GM19351 (cell line): ENCODE measurements around the gene CALR.
"Not testable (repeated sequence)": the region's sequence is repeated elsewhere in the genome, so short reads cannot be mapped to it uniquely, and the experiment has no call there.

Experiments used
- ATAC-seq: cut with Tn5 transposase; IDR thresholded peaks from one replicate; pipeline ENCODE4 v1.9.1; 2021; ENCODE audit warnings: mild to moderate bottlenecking, moderate library complexity; ENCODE audit not compliant: unreplicated experiment

The CALR gene

DNA sequence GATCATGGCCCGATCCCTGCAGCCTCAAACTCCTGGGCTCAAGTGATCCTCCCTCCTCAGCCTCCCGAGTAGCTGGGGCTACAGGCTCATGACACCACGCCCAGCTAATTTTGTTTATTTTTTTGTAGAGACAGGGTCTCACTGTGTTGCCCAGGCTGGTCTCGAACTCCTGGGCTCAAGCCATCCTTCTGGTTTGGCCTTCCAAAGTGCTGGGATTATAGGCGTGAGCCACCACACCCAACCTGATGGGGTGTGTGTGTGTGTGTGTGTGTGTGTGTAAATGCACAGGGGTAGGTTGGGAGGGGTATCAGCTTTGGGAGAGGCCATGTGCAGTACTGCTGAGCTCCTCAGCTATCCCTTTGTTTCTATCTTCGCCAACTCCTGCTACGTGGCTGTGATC is 37.7 kb downstream of the CALR start:
- ATAC-seq = not testable (repeated sequence)

DNA sequence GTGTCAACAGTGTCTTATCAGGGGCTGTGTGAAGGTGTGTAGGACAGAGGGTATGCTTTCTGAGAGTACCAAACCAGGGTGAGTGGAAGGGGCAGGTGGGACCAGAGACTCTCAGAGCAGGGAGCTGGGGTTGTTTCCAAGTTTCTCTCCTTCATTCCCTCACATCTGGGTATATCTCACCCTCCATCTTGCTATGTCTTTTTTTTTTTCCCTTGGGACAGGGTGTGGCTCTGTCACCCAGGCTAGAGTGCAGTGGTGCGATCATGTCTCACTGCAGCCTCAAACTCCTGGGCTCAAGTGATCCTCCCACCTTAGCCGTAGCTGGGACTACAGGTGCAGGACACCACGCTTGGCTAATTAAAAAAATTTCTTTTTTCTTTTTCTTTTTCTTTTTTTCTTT is 41.6 kb downstream of the CALR start:
- ATAC-seq = no peak

DNA sequence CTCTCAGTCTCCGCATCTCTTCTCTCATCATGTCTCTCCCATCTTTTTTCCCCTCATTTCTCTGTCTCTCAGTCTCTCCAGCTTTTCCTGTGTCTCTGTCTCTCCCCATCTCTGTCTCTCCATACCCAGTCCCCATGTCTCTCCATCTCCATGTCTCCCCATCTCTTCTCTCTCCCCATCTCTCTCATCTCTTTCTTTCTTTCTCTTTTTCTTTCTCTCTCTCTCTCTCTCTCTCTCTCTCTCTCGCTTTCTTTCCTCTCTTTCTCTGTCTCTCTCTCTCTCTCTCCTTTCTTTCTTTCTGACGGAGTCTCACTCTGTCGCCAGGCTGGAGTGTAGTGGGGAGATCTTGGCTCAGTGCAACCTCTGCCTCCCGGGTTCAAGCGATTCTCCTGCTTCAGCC is 44.2 kb downstream of the CALR start:
- ATAC-seq = no peak

DNA sequence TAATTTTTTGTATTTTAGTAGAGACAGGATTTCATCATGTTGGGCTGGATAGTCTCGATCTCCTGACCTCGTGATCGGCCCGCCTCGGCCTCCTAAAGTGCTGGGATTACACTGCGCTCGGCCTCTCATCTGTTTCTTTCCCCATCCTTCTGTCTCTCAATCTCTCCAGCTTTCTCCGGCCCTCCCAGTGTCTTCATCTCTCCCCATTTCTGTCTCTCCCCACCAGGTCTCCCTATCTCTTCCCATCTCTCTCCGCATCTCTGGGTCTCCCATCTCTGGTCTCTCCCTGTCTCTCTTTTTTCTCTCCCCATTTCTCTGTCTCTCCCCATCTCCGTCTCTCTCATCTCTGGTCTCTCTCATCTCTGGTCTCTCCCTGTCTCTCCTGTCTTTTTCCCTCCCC is 44.7 kb downstream of the CALR start:
- no peak for ATAC-seq

DNA sequence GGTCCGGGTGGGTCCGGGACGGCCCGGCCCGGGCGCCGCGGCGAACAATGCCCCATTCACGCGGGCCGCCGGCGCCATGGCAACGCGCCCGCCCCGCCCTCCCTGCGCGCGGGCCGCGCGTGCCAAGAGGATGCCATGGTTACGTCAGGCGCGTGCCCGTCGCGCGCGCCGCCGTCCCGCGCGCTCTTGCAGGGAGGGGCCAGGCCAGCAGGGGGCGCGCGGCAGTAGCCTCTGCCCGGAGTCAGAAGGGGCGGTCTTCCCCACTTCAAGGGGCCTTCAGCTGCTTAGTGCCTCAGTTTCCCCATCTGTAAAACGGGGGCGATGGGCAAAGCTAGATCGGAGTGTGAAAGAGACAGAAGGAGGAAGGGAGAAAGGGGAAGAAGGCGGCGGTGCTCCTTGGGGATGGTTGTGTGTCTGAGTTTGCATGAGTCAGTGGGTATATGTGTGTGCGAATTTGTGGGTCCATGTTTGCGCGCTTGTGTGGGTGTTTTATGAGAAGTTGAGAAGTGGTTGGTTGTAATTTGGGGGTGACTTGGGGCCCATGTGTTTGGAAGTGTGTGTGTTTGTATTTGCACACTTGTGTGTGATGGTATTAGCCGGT is 45.2 kb downstream of the CALR start:
- no peak for ATAC-seq

DNA sequence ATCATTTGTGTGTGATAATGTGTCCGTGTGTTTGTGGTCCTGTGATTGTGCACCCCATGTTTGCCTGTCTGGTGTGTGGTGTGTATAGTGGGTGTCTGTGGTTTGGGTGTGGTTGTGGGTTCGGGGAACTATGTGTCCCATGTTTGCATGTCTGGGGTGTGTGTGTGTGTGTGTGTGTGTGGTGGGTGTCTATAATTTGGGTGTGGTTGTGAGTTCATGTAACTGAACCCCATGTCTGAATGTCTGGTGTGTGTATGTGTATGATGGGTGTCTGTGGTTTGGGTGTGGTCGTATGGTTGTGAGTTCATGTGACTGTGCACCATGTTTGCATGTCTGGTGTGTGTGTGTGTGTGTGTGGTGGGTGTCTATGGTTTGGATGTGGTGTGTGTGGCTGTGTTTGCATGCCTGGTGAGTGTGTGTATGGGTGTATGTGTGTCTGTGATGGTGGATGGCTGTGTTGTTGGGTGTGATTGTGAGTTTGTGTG is 45.8 kb downstream of the CALR start:
- no peak for ATAC-seq

DNA sequence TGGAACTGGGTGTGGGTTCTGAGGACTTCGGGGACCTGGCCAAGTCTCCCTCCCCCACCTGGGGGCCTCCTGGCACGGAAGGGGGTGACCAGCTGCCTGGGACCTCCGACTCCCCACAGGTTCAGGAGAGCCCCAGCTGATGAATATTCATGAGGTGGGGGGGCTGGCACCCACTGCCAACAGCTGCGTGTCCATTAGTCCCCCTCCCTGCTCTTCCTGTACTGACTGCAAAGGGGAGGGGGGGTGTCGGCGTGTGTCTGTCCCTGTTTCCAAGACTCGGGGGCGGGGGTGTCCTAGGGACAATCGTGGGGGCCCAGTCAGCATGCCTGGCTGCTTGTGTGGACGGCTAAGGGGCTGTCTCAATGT is 46.3 kb downstream of the CALR start:
- no peak for ATAC-seq

DNA sequence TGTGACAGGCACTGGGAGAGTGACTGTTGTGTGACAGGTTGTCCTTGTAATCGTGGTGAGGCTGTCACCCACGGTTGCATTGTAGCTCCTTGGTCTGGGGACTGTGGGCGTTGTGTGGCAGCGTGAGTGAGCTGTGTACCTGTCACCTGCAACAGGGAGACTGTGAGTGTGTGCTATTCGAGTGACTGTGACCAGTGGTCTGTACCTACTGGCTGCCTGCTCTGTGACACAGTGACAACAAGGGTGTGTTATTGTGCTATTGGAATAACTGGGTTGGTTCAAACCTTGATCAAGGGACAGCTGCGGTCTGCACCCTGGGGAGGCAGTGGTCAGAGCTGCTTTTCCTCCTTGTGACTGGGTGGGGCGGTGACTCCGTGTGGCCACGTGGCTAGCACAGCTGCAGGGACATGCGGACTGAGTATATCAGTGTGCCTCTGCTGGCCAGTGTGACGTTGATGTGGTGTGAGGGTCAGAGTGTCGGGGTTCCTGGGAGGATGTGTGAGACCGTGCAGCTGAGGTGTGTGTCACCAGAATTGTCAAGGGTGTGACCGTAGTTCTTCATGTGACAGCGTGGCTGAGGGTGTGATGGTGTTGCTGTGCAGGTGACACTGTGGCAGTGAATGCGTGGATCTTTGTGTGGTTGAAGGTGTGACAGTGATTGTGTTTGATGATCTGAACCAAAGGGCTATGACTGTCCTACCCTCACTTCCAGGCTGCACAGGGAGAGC is 46.8 kb downstream of the CALR start:
- no peak for ATAC-seq

DNA sequence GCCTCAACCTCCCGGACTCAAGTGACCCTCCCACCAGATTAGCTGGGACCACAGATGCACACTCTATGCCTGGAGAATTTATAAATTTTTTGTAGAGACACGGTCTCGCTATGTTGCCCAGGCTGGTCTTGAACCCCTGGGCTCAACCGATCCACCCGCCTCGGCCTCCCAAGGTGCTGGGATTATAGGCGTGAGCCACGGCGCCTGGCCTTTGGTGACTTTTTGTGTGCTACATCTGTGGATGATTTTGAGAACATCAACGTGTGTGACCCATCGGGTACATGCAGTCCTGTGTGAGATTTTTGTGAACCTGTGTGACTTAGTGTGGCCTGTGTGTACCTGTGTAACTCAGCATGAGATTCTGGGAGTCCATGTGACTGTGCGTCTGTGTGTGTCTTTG is 48.3 kb downstream of the CALR start:
- no peak for ATAC-seq

DNA sequence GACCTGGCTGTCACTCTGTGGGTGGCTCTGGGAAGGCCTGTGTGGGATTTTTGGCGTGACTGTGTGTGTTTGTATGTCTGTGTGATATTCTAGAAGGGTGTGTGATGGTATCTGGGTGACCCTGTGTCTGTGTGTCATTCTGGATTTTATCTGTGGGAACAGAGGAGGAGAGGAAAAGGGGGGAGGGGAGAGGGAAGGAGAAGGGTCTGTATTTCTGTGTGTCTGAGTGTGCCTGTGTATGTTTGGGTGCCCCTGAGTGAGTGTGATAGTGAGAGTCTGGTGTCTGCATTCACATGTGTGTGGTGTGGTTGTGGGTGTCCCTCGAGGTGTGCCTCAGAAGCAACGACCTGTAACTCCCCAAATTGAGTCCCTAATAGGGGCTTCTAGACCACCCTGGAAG is 48.8 kb downstream of the CALR start:
- ATAC-seq = no peak

DNA sequence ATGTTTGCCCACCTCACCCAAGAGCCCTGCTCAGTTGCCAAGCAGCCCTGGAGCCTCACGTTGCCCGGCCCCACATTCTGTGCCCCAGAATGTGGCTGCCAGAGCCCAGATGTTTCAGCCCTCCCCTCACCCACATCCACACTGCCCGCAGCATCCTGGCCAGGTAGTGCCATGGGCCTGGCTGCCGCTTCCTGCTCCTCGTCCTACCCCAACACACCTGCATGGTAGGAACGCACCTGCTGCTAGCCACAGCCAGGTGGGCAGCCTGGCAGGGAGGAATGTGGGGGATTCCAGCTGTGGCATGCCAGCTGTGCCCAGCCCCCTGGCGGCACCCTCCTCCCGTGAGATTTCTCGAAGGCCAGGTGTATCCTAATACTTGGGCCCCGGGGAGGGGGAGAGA is 49.4 kb downstream of the CALR start:
- ATAC-seq = no peak

DNA sequence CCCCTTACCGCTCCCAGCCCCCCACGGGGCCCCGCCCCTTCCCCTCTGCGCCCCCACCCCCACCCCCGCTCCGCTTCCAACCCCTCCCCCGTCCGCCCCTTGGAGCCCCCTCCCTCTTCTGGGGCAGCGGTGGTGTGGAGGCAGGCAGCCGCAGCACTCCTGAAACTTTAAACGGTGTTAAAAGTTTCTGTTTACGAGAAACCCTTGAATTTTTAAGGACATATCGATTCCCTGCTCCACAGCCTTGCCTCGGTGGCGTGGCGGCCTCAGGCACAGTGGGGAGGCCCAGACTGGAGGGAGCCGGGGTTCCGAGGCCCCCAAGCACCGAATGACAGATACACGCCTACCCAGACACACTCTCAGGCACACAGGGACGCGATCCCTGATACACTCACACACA is 52.0 kb downstream of the CALR start:
- ATAC-seq = no peak

DNA sequence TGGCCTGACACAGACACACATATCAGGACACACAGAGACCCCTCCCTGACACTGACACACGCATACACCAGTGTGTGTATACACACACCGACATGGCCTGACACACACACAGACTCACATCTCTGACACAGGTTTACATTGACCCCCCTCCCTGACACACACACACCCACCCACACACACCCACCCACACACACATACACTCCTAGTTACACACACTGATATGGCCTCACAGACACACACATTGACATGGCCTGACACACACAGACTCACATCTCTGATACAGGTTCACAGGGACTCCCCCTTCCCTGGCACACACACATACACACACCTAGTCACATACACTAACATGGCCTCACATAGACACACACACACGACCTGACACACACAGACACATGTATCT is 52.4 kb downstream of the CALR start:
- no peak for ATAC-seq

DNA sequence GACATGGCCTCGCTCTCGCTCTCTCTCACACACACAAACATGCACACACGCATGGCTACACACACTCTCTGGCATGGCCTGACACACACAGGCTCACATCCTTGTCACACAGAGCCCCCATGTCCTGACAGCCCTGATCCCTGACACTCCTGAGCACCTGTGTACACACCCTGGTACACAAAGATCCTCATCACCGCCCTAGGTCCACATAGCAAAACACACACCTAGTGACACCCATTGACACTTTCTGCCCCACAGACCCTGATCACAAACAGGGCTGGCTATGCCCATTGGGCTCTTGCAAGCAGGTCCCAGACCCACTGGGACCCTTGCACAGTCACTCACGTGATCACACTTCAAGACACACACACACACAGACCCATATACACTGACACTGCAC is 52.9 kb downstream of the CALR start:
- no peak for ATAC-seq

DNA sequence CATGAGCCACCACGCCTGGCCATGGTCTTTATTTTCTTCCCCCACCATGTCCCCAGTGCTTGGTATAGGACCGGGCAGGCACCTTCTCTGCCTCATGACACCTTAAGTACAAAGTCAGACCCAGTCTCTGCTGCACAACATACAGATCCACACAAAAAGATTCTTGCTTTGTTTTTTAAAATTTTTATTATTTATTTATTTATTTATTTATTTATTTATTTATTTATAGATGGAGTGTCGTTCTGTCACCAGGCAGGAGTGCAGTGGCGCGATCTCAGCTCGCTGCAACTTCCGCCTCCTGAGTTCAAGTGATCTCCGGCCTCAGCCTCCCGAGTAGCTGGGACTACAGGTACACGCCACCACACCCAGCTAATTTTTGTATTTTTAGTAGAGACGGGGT is 54.3 kb downstream of the CALR start:
- no peak for ATAC-seq

DNA sequence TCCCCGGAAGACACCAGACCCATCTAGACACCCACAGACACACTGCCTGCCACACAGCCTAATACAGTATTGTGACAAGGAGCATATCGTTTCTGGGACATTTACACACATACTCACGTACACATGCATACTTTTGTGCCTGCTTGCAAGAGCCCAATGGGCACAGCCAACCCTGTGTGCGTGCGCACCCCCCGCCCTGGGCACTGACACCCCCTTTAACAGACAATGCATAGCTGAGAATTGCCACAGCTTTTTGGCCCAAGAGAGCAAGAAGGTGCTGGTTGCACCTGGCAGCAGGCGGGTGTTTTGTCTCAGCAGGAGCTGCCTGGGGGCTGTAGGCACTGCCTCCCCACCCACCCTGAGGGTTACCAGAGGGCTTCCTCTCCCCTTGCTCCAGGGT is 55.2 kb downstream of the CALR start:
- ATAC-seq = no peak
